Measurements from ENCODE around the gene YAP1. TPM values are rescaled to one million over a fixed set of nuclear protein-coding genes. Genes with fewer than 3 reads are reported as not detected.

Gene YAP1
- total RNA-seq, 4 donors from 2014 or later = 122 to 202 (median 170) TPM

DNA sequence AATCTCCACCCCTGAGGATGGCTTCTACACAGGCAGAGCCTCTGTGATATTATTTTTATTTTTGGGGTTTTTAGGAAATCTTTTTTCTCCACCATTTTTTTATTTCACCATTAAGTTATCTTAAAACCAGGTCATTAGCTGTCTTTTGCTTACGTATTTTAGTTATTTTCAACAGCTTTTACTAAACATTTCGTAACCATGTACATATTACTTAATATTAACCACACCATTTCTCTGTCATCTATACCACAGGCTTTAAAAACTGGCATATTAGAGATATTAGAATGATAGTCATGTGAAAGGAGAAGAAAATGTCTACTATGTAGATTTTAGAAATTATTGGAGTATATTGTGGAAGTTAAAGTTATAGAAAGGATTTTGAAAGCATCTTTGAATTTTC, 37.4 kb downstream of the YAP1 start:
- no peak for TF ChIP-seq CTCF (IDR thresholded peaks at IDR 0.05; ENCODE audit: low read depth)

DNA sequence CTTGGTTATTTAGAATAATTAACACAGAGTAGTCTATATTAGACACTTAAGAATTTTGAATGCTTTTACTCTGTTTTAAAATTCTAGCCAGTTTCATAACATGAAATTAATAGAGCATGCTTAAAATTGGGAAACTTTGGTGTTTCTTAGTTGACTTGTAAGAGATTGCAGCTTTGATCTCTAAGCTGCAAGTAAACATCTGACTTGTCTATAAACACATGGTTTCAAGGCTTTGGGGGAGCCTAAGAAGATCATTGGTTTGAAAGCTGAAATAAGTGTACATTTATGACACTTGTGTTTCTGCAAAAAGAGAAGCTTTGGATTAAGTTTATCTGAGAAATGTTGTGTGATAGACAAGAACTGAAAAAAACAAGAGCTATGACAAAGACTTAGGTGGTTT, 37.8 kb downstream of the YAP1 start:
- TF ChIP-seq CTCF (IDR thresholded peaks at IDR 0.05; ENCODE audit: low read depth) = no peak

GRCh38 chr11:102151784-102152525, 41.7 kb downstream of the YAP1 start:
- TF ChIP-seq CTCF (IDR thresholded peaks at IDR 0.05; ENCODE audit: low read depth) = no peak

GRCh38 chr11:102153082-102153481, 42.8 kb downstream of the YAP1 start:
- no peak for TF ChIP-seq CTCF (IDR thresholded peaks at IDR 0.05; ENCODE audit: low read depth)

DNA sequence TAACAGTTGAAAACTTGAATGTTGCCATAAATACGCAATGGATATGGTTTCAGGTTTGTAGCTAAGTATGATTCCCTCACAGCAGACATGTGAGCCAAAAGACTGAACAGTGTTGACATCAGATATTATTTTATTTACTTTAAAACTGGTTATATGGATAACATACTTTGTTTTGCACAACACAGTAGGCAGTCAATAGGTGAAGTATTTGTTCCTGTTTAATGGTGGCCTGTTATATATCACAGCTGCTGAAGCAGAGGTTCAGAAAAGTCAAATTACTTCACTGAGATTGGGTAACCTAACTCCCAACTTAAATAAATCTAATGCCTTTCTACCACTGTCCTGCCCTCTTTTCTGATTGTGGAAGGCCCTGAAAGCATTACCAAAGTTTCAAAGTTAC, 44.6 kb downstream of the YAP1 start:
- no peak for TF ChIP-seq CTCF (IDR thresholded peaks at IDR 0.05; ENCODE audit: low read depth)

GRCh38 chr11:102155676-102156075, 45.4 kb downstream of the YAP1 start:
- no peak for TF ChIP-seq CTCF (IDR thresholded peaks at IDR 0.05; ENCODE audit: low read depth)

- no peak for TF ChIP-seq CTCF (IDR thresholded peaks at IDR 0.05; ENCODE audit: low read depth)
These were observed 47.0 kb downstream of the YAP1 start for GRCh38 chr11:102157219-102157618.

Data from subcutaneous adipose tissue (tissue), 4 donors.